Femur (tissue), 1 donor: ENCODE results near the gene FAM181A.

Experiments used
- DNase-seq: peaks from one replicate; pipeline ENCODE4 v3.0.0-alpha.2; 2017

FAM181A gene

GRCh38 chr14:93965287-93965821, 38.2 kb downstream of the FAM181A start:
- DNase-seq = no peak

DNA sequence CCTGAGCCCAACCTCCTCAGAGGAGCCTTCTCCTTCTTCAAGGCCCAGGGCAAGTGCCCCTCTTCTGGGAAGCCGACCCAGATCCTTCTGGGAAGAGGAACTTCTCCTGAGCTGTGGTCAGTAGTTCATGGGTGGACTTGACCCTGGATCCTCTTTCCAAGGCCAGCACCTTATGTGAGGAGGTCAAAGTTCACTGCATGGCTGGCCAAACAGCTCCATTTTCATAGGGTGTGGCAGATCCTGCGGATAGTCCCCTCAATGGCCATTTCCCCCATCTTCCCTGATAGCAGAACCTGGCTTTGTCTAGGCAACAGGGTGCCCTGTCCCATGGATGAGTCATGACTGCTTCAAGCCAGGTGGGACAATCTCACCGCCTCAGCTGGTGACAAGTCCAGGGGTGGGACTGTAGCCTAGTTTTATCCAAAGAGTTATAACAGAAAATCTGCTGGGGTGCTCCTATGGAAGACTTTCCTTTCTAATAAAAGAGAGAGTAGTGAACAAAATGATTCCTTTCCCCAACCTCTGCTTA, 38.9 kb downstream of the FAM181A start:
- DNase-seq = no peak

DNA sequence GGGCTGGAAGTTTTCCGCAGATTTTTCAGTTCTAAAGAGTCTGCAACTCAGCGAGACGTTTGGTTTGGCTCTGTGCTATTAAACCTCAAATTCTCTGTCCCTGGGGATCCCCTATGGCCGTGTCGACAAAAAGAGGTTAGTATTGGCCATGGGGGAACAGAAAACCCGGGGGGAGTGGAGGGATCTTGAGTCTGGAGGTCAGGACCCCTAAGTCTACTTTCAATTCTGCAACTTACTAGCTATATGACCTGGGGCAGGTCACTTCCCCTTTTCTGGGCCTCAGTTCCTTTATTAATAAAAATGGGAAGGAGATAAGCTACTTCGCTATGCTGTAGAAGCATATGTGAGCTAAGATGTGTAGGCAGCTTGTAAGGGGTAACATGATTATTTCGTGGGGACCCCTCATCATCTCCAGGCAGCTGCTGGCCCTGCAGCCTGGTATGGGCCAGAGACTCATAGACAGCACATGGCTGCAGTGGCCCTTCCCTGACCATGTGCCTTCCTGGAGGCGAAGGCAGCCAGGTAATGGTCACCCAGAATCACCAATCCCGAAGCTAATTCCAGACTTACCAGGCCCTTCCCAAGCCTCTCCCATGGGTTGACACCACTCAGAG, 40.6 kb downstream of the FAM181A start:
- no peak for DNase-seq

DNA sequence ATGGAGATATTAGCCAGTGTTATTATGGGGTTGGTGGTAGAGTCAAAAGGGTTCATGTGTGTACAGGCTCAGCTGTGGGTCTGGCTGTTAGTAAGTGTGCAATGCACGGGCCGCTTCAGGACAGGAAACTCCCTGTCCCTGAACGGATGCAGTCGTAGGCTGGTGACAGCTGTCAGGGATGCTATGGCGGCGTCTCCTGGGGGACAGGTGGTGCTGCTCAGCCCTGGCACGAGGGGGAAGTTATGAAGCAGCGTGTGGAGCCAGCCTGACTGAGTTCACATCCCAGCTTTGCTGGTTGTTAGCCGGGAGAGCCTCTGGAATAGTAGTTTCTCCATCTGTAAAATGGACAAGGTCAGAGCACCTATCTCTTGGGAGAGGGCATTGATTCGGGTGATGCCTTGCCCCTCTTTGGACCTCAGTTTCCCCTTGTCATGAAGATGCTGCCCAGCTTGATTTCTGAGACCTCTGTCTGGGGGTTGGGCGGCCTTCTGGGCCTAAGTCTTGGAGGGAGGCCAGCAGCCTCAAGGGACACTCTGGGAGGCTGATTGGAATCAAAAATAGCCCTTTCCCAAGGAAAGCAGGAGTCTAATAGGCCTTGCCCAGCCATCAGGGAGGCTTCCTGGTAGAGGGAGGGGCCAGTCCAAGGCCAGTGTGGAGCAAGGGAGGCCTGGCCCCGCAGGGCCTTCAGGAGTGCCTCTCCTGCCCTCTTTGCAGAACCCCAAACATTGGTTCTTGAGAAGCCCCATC, 42.1 kb downstream of the FAM181A start:
- peak; percentile 68 for DNase-seq

GRCh38 chr14:93970585-93970964, 43.4 kb downstream of the FAM181A start:
- DNase-seq = no peak

DNA sequence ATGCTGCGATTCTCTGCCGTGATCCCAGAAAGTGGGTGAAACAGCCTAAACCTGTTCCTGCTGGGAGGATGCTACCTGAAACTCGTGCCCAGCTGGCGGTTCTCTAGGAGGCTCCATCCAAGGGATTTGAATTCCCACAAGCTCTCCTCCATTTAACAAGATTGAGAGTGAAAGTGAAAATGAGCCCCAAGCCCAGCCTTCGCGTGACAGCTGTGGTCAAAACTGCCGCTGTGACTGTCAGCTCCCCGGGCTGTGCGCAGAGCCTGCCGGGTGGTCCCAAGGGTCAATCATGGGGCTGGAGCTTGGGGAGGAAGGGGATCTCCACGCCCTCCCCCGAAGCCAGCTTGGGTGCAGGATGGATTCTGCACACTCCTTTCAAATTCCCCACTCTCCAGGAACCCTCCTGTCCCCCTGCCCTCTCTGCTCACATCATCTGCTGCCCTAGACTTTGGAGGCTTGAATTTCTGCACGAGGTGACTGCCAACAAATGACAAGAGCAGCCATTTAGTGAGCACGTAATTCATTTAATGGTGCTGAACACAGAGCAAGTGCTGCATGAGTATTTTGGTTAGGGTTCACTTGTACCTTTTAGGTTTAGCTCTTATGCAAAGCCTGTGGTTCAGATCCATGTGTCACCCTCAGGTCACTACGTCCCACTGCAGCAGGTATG, 44.0 kb downstream of the FAM181A start:
- DNase-seq = peak; percentile 53

- DNase-seq = no peak
Observed at GRCh38 chr14:93971635-93972027, 44.5 kb downstream of the FAM181A start.

- no peak for DNase-seq
Observed at GRCh38 chr14:93972618-93973205, 45.6 kb downstream of the FAM181A start.

GRCh38 chr14:93973607-93974006, 46.5 kb downstream of the FAM181A start:
- DNase-seq = no peak

DNA sequence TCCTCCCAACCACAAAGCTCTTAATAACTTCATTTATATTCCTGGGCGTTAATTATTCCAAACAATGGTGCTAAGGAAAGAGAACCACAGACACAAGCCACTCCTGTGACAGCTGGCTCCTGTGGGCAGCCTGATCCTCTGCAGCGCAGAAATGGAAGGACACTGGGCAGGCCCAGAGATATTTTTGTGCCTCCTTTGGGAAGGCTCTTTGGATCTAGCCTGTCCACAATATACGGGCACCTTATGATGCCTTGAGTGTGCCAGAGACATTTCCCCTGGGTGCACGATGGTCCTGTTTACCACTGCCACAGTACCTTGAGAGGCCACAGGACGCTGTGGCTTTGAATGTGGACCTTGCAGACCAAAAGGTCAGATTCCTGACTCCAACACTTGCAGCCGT, 47.2 kb downstream of the FAM181A start:
- DNase-seq = no peak

- peak; percentile 61 for DNase-seq
Observed at GRCh38 chr14:93974833-93975232, 47.7 kb downstream of the FAM181A start.

DNA sequence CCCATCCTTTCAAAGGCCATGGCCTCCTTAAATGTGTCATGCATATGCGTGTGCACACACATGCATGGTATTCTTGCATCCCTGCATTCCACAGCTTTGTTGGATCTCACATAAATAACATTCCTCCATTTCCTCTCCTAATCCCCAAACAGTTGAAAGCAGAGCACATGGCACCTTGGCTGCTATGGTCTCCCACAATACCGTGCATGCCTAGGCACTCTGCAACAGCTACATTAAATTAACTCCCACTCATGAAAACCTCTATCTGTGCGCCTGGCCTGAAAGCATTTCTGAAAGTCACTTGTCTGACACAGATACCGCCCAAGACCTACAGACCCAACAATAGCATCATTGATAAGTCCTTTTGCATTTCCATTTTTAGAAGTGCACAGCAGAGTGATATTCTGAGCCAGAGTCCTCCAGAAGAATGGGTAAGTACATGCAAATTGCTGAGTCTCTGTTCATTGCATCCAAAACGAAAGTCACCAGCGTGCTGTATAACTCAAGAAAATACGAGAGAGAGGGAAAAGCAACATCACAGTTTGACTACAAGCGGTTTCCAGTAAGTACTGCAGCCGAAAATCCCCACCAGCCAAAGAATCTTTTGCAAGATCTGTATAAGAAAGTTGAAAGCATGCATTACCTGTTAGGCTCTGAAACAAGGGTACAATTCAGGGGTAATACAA, 48.8 kb downstream of the FAM181A start:
- DNase-seq = no peak

GRCh38 chr14:93976477-93977057, 49.4 kb downstream of the FAM181A start, which contains the start of gene ASB2:
Gene ASB2, minus strand, starts transcription at chr14:93976570. Its CDS starts 12,031 bp downstream, at chr14:93964539.
- DNase-seq = no peak

DNA sequence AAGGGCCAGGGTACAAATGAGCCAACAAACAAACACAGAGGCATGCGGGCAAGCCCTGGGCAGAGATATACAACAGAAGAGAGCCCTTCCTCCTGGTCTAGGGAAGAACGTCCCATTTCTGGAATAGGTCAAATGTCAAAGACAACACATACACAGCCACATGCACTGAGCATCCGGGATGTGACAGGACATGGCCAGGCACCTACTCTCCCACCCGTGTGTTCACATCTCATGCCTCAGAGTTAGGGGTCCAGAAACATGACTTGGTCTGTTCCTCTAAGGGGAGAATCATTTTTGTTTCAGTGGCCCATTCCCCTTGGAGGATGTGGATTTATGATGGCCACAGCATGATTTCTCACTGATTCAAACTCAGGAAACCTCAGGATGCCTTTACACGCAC, 50.0 kb downstream of the FAM181A start:
- DNase-seq = no peak

- DNase-seq = no peak
Observed at GRCh38 chr14:93977790-93978581, 50.8 kb downstream of the FAM181A start.

- DNase-seq = no peak
Observed at GRCh38 chr14:93978735-93979134, 51.6 kb downstream of the FAM181A start.
